ENCODE results near the gene TAF1D. TPM values are rescaled to one million over a fixed set of nuclear protein-coding genes. Genes with fewer than 3 reads are reported as not detected.
"Not testable (repeated sequence)": the region's sequence is repeated elsewhere in the genome, so short reads cannot be mapped to it uniquely, and the experiment has no call there.

TAF1D gene
- total and polyA plus RNA-seq, 2 donors from 2014 or later, result 64.3 to 110 TPM

GRCh38 chr11:93753241-93753640, 11.9 kb upstream of the TAF1D start:
- intact Hi-C loops (cut with DNase I), result no loop called here

DNA sequence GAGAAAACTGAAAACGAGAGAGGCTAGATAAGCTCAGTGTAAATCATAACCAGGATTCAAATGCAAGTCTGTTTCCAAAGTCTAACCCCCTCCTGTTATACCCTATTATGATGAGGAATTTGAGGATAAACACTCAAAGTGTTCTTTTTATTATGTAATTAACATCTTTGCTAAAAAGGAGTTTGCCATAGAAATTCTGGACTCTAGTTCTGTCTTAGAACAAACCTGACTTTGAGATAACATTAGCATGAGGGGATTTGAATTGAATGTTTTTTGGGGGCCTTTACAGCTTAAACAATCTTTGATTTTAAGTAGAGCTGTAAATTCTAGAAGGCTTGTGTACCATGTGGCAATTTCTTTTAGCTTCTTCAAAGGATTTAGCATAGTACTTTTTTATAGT, 9.7 kb upstream of the TAF1D start:
- intact Hi-C loops (cut with DNase I), result no loop called here
- Histone ChIP-seq H3K4me1 (ENCODE audit: control insufficient read depth in 2 of 3, insufficient read depth in 2 of 3, low read depth in 1 of 3, low read length in 3 of 3) (no peaks in the 10 kb centered on the region), H3K9me3 (ENCODE audit: control insufficient read depth in 2 of 3, insufficient read depth in 1 of 3, low read length in 3 of 3) (no peaks in the 10 kb centered on the region), H3K36me3 (ENCODE audit: control insufficient read depth in 2 of 3, insufficient read depth in 3 of 3, low read length in 3 of 3) (peaks cover 2 to 30% (median 5%) of the 10 kb centered on the region in 3 donors), H3K4me3 (ENCODE audit: low read length in 3 of 3) (no peak overlapping the region), H3K9ac (ENCODE audit: low read length in 3 of 3) (no peak overlapping the region), H3K27me3 (ENCODE audit: control insufficient read depth, insufficient read depth, low read length) (no peaks in the 10 kb centered on the region), H3K27ac (ENCODE audit: low read depth in 2 of 2, low read length in 2 of 2) (no peak overlapping the region)
- no peak for DNase-seq
- no peak for FAIRE-seq
- TF ChIP-seq, protein P1, sequence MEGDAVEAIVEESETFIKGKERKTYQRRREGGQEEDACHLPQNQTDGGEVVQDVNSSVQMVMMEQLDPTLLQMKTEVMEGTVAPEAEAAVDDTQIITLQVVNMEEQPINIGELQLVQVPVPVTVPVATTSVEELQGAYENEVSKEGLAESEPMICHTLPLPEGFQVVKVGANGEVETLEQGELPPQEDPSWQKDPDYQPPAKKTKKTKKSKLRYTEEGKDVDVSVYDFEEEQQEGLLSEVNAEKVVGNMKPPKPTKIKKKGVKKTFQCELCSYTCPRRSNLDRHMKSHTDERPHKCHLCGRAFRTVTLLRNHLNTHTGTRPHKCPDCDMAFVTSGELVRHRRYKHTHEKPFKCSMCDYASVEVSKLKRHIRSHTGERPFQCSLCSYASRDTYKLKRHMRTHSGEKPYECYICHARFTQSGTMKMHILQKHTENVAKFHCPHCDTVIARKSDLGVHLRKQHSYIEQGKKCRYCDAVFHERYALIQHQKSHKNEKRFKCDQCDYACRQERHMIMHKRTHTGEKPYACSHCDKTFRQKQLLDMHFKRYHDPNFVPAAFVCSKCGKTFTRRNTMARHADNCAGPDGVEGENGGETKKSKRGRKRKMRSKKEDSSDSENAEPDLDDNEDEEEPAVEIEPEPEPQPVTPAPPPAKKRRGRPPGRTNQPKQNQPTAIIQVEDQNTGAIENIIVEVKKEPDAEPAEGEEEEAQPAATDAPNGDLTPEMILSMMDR (IDR thresholded peaks at IDR 0.05; ENCODE audit: borderline replicate concordance, extremely low read depth, insufficient read depth), result no peak

More at GRCh38 chr11:93753241-93753640, 11.9 kb upstream of the TAF1D start:
- no peak for FAIRE-seq
- Histone ChIP-seq H3K9ac (ENCODE audit: low read length in 3 of 3) (no peak overlapping the region), H3K4me1 (ENCODE audit: control insufficient read depth in 2 of 3, insufficient read depth in 2 of 3, low read depth in 1 of 3, low read length in 3 of 3) (no peaks in the 10 kb centered on the region), H3K9me3 (ENCODE audit: control insufficient read depth in 2 of 3, insufficient read depth in 1 of 3, low read length in 3 of 3) (no peaks in the 10 kb centered on the region), H3K36me3 (ENCODE audit: control insufficient read depth in 2 of 3, insufficient read depth in 3 of 3, low read length in 3 of 3) (peaks cover 6 to 42% (median 18%) of the 10 kb centered on the region in 3 donors), H3K27me3 (ENCODE audit: control insufficient read depth, insufficient read depth, low read length) (no peaks in the 10 kb centered on the region), H3K4me3 (ENCODE audit: low read length in 3 of 3) (no peak overlapping the region), H3K27ac (ENCODE audit: low read depth in 2 of 2, low read length in 2 of 2) (no peak overlapping the region)
- no peak for DNase-seq
- TF ChIP-seq, protein P1 (IDR thresholded peaks at IDR 0.05; ENCODE audit: borderline replicate concordance, extremely low read depth, insufficient read depth), result no peak

DNA sequence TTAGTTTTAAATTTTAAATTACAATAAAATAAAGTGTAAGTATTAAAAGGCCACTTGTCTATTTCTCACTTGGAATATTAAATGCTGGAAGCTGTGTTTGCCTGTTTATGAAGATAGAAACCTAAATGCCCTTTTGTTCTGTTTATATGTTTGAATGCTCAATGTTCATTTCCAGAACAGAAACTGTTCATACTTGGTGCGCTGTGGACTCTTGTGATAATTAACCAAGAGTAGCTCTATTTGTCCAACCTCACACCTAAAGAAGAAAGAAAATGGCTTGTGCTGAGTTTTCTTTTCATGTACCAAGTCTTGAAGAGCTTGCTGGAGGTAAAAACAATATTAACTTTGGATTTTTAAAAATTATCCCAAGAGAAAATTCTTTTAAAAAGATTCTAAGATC, 5.8 kb upstream of the TAF1D start:
- intact Hi-C loops (cut with DNase I), result no loop called here
- peak overlapping the region in 1 of 3 donors; percentile 52 for H3K9ac ChIP-seq (ENCODE audit: low read length in 3 of 3)
- H3K27ac ChIP-seq (ENCODE audit: low read depth in 2 of 2, low read length in 2 of 2), result peak overlapping the region; percentile 23 to 55
- TF ChIP-seq, protein P1 (IDR thresholded peaks at IDR 0.05; ENCODE audit: borderline replicate concordance, extremely low read depth, insufficient read depth), result no peak
- FAIRE-seq, result no peak
- peak overlapping the region; percentile 16 to 65 (median 61) for H3K4me3 ChIP-seq (ENCODE audit: low read length in 3 of 3)
- peaks cover 0 to 9% (median 2%) of the 10 kb centered on the region in 3 donors for H3K36me3 ChIP-seq (ENCODE audit: control insufficient read depth in 2 of 3, insufficient read depth in 3 of 3, low read length in 3 of 3)
- no peaks in the 10 kb centered on the region for H3K27me3 ChIP-seq (ENCODE audit: control insufficient read depth, insufficient read depth, low read length)
- peaks cover 0 to 7% (median 5%) of the 10 kb centered on the region in 3 donors for H3K4me1 ChIP-seq (ENCODE audit: control insufficient read depth in 2 of 3, insufficient read depth in 2 of 3, low read depth in 1 of 3, low read length in 3 of 3)
- H3K9me3 ChIP-seq (ENCODE audit: control insufficient read depth in 2 of 3, insufficient read depth in 1 of 3, low read length in 3 of 3), result no peaks in the 10 kb centered on the region
- DNase-seq, result no peak

- Histone ChIP-seq H3K36me3 (ENCODE audit: control insufficient read depth in 2 of 3, insufficient read depth in 3 of 3, low read length in 3 of 3) (peaks cover 0 to 9% (median 2%) of the 10 kb centered on the region in 3 donors), H3K9ac (ENCODE audit: low read length in 3 of 3) (peak overlapping the region in 2 of 3 donors; percentile 9 to 27), H3K27ac (ENCODE audit: low read depth in 2 of 2, low read length in 2 of 2) (peak overlapping the region; percentile 23 to 25), H3K27me3 (ENCODE audit: control insufficient read depth, insufficient read depth, low read length) (no peaks in the 10 kb centered on the region), H3K4me1 (ENCODE audit: control insufficient read depth in 2 of 3, insufficient read depth in 2 of 3, low read depth in 1 of 3, low read length in 3 of 3) (peaks cover 0 to 7% (median 5%) of the 10 kb centered on the region in 3 donors), H3K4me3 (ENCODE audit: low read length in 3 of 3) (peak overlapping the region; percentile 37 to 65 (median 61)), H3K9me3 (ENCODE audit: control insufficient read depth in 2 of 3, insufficient read depth in 1 of 3, low read length in 3 of 3) (no peaks in the 10 kb centered on the region)
- intact Hi-C loops (cut with DNase I), result no loop called here
- no peak for FAIRE-seq
- DNase-seq, result peak in 2 of 5 donors; percentile 34 to 57
- TF ChIP-seq, protein P1 (IDR thresholded peaks at IDR 0.05; ENCODE audit: borderline replicate concordance, extremely low read depth, insufficient read depth), result no peak
Observed at GRCh38 chr11:93746101-93746500, 4.8 kb upstream of the TAF1D start.

DNA sequence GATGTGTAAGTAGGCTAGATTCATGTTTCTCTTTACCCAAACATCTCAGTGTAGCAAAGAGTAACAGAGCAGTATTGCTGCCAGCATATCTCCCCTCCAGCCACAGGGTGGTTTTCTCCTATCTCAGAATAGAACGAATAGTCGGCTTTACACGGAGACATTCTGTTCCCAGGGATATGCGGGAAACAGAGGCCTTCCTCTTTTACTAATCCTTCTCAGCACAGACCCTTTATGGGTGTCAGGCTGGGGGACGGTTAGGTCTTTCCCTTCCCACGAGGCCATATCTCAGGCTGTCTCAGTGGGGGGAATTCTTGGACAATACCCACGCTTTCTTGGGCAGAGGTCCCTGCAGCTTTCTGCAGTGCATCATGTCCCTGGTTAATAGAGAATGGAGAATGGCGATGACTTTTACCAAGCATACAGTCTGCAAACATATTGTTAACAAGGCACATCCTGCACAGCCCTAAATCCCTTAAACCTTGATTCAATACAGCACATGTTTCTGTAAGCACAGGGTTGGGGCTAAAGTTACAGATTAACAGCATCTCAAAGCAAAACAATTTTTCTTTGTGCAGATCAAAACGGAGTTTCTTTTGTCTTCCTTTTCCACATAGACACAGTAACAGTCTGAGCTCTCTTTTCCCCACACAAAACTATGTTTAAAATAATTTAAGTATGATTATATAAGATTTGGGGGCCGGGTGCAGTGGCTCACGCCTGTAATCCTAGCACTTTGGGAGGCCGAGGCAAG, 3.9 kb upstream of the TAF1D start:
- H3K36me3 ChIP-seq (ENCODE audit: control insufficient read depth in 2 of 3, insufficient read depth in 3 of 3, low read length in 3 of 3); intact Hi-C loops (cut with DNase I); H3K4me1 ChIP-seq (ENCODE audit: control insufficient read depth in 2 of 3, insufficient read depth in 2 of 3, low read depth in 1 of 3, low read length in 3 of 3); FAIRE-seq; H3K9me3 ChIP-seq (ENCODE audit: control insufficient read depth in 2 of 3, insufficient read depth in 1 of 3, low read length in 3 of 3); H3K27me3 ChIP-seq (ENCODE audit: control insufficient read depth, insufficient read depth, low read length): not testable (repeated sequence)
- peak overlapping the region in 1 of 3 donors; percentile 56 for H3K9ac ChIP-seq (ENCODE audit: low read length in 3 of 3)
- H3K27ac ChIP-seq (ENCODE audit: low read depth in 2 of 2, low read length in 2 of 2), result peak overlapping the region; percentile 26 to 32
- DNase-seq, result peak in 1 of 5 donors; percentile 13
- peak overlapping the region in 2 of 3 donors; percentile 9 to 61 for H3K4me3 ChIP-seq (ENCODE audit: low read length in 3 of 3)

Data from kidney (tissue), 14 donors.